SK-N-SH (cell line): Measurements from ENCODE around the gene TMOD4. TPM values are rescaled to one million over a fixed set of nuclear protein-coding genes. Genes with fewer than 3 reads are reported as not detected.

Experiments used
- CTCF ChIA-PET: fragments of 300-600, 350-600 bp; formaldehyde crosslinking; extraction: SDS; loops from one replicate; lab custom pipeline; 2021; lab: Yijun Ruan, JAX
- POLR2A ChIA-PET: fragments of 350-600 bp; sonication (Branson Sonifier 250); formaldehyde crosslinking; extraction: SDS; loops from one replicate; lab custom pipeline; 2020; ENCODE audit warnings: antibody characterized with exemption, inconsistent platforms; lab: Yijun Ruan, JAX
- DNase-seq: peaks from one replicate; pipeline ENCODE4 v3.0.0; 2012
- H2AFZ ChIP-seq: fragments of 200-600 bp; sonication (generic); 2 replicates; pipeline ENCODE4 v1.8.1; 2016; ENCODE audit warnings: antibody characterized with exemption, mild to moderate bottlenecking, low read depth
- H3F3A ChIP-seq: fragments of 200-600 bp; sonication (generic); replicated peaks from 2 replicates; pipeline ENCODE3; 2016; ENCODE audit warnings: antibody characterized with exemption, mild to moderate bottlenecking; ENCODE audit not compliant: insufficient read depth
- H3K27ac ChIP-seq, 2 experiments: fragments of 200-500 bp in 1 of 2; fragments of 200-600 bp in 1 of 2; sonication (Bioruptor generic) in 1 of 2; sonication (generic), shearing (Covaris generic) in 1 of 2; 2 replicates each; pipeline versions ENCODE4 v1.5.1 to v1.6.1; 2014 to 2016; ENCODE audit warnings: low read depth in 2 of 2, inconsistent platforms in 1 of 2, low read length in 1 of 2, mild to moderate bottlenecking in 1 of 2, mixed read lengths in 1 of 2
- H3K27me3 ChIP-seq: fragments of 200-600 bp; sonication (generic), shearing (Covaris generic); 2 replicates; pipeline ENCODE4 v1.6.1; 2016; ENCODE audit warnings: mixed run types; ENCODE audit not compliant: insufficient read depth
- H3K36me3 ChIP-seq, 2 experiments: fragments of 200-500 bp in 1 of 2; fragments of 200-600 bp in 1 of 2; sonication (Bioruptor generic) in 1 of 2; sonication (generic) in 1 of 2; replicated peaks in 1 of 2; 2 replicates each; pipeline versions ENCODE3 to v1.5.1; 2014 to 2016; ENCODE audit warnings: low read length in 1 of 2, mild to moderate bottlenecking in 1 of 2; ENCODE audit not compliant: insufficient read depth in 2 of 2, control insufficient read depth in 1 of 2
- H3K4me1 ChIP-seq, 2 experiments: fragments of 200-500 bp in 1 of 2; fragments of 200-600 bp in 1 of 2; sonication (Bioruptor generic) in 1 of 2; sonication (generic), shearing (Covaris generic) in 1 of 2; 2 replicates each; pipeline versions ENCODE4 v1.5.1 to v1.6.1; 2014 to 2016; ENCODE audit warnings: low read depth in 1 of 2, low read length in 1 of 2, mixed run types in 1 of 2; ENCODE audit not compliant: insufficient read depth in 2 of 2, control insufficient read depth in 1 of 2
- H3K4me2 ChIP-seq: fragments of 200-600 bp; sonication (generic), shearing (Covaris generic); 2 replicates; pipeline ENCODE4 v1.6.1; 2017; ENCODE audit warnings: mixed run types
- H3K4me3 ChIP-seq, 2 experiments: fragments of 200-500 bp in 1 of 2; fragments of 200-600 bp in 1 of 2; sonication (Bioruptor generic) in 1 of 2; sonication (generic), shearing (Covaris generic) in 1 of 2; 2 replicates each; pipeline versions ENCODE4 v1.5.1 to v1.8.1; 2014 to 2016; ENCODE audit warnings: low read depth in 2 of 2, inconsistent platforms in 1 of 2, low read length in 1 of 2, mild to moderate bottlenecking in 1 of 2, mixed read lengths in 1 of 2, moderate library complexity in 1 of 2
- H3K79me2 ChIP-seq: fragments of 200-600 bp; sonication (generic); 2 replicates; pipeline ENCODE4 v1.8.1; 2017; ENCODE audit warnings: mild to moderate bottlenecking; ENCODE audit not compliant: insufficient read depth
- H3K9ac ChIP-seq: fragments of 200-600 bp; sonication (generic); 2 replicates; pipeline ENCODE4 v1.6.1; 2017; ENCODE audit warnings: mixed run types
- H3K9me2 ChIP-seq: fragments of 200-600 bp; sonication (generic); 2 replicates; pipeline ENCODE4 v1.6.1; 2017; ENCODE audit warnings: mixed run types
- H3K9me3 ChIP-seq: fragments of 200-600 bp; sonication (generic); 2 replicates; pipeline ENCODE4 v1.6.1; 2017; ENCODE audit warnings: mixed run types, mild to moderate bottlenecking, moderate library complexity
- H4K20me1 ChIP-seq: fragments of 200-600 bp; sonication (generic); 2 replicates; pipeline ENCODE4 v1.6.1; 2017; ENCODE audit warnings: mild to moderate bottlenecking, mixed run types; ENCODE audit not compliant: insufficient read depth
- CHD2 ChIP-seq: fragments of 150-350 bp; IDR thresholded peaks from 2 replicates; pipeline ENCODE4 v1.6.1; 2018; ENCODE audit warnings: low read length; ENCODE audit not compliant: partially characterized antibody
- FOXJ3 ChIP-seq: sonication (generic); formaldehyde crosslinking; IDR thresholded peaks from 2 replicates; pipeline ENCODE4 v1.5.1; 2020; ENCODE audit warnings: mild to moderate bottlenecking, missing genetic modification reagents
- MXI1 ChIP-seq: IDR thresholded peaks from 2 replicates; pipeline ENCODE4 v1.6.1; 2012; ENCODE audit warnings: mild to moderate bottlenecking, low read depth, low read length, improper control_type of control experiment
- RCOR1 ChIP-seq: fragments of 150-350 bp; IDR thresholded peaks from 2 replicates; pipeline ENCODE4 v1.6.1; 2017; ENCODE audit warnings: antibody characterized with exemption, low read length
- RFX5 ChIP-seq: IDR thresholded peaks from 2 replicates; pipeline ENCODE4 v1.6.1; 2012; ENCODE audit warnings: mild to moderate bottlenecking, improper control_type of control experiment, low read length
- TCF12 ChIP-seq: IDR thresholded peaks from 2 replicates; pipeline ENCODE4 v1.4.0; 2012
- WGBS: methylation state at CpG from one replicate; pipeline ENCODE4 v1.1.6; 2017; ENCODE audit warnings: low lambda C conversion rate; 5-methylcytosine and 5-hydroxymethylcytosine counted together
- polyA plus RNA-seq, 3 experiments: library from polyadenylated mRNA; depleted of rRNA; stranded (reverse); fragments of >200 nt; gene quantifications; 2 replicates each; pipeline ENCODE4 v1.2.3, GENCODE V29; 2012
- TF ChIP-seq, protein P1 (sequence below): IDR thresholded peaks from 2 replicates; pipeline ENCODE4 v1.4.0; 2012; ENCODE audit warnings: low read depth, borderline replicate concordance
- TF ChIP-seq, protein P2 (sequence below): IDR thresholded peaks from 2 replicates; pipeline ENCODE4 v1.6.1; 2012; ENCODE audit warnings: mild to moderate bottlenecking, low read depth, low read length, moderate library complexity
- TF ChIP-seq, protein P3 (sequence below): fragments of 150-350 bp; IDR thresholded peaks from 2 replicates; pipeline ENCODE4 v1.6.1; 2017; ENCODE audit warnings: antibody characterized with exemption, low read length, low read depth, borderline replicate concordance
- TF ChIP-seq, protein P4 (sequence below): fragments of 200-600 bp; sonication (generic); IDR thresholded peaks from 2 replicates; pipeline ENCODE4 v1.6.1; 2017; ENCODE audit warnings: antibody characterized with exemption, mild to moderate bottlenecking, moderate library complexity

TMOD4 gene
- polyA plus RNA-seq, 1 of the 3 experiments (the other 2 are of a cell fraction), result 0.59 TPM

DNA sequence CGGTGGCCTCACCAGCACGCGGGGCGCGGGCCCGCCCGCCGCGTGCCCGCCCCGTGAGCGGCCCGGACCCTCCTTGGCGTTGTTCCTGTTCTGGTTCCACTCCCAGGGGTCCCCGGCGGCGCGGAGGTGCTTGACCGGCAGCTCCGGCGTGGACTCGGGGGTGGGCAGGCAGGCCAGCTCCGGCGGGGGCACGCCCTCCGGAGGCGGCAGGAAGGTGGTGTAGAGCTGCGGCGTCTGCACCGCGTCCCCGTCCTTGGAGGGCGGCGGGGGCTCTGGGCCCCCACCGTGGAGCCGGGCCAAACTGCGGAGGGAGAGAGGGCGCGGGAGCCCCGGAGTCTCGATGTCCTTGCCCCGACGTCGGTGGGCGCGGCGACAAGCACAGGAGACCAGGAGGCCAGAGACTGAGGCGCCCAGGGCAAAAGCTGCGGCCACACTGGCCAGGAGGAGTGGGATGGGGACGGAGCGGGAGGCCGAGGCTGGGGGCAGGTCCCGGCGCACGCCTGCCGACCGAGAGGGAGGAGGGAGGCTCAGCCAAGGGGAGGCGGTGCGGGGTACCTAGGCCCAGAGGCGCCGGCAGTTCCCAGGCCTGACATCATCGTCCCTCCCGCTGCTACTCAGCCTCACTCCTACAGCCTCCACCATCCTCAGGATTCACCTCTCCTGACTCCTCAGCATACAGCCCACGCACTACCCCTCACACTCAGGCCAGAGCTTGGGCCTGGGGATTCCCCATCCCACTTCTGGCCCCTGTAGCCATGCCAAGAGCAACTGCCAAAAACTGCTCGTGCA lies 42.6 kb downstream of the TMOD4 start:
- H3K36me3 ChIP-seq, result no peaks in the 10 kb centered on the region

DNA sequence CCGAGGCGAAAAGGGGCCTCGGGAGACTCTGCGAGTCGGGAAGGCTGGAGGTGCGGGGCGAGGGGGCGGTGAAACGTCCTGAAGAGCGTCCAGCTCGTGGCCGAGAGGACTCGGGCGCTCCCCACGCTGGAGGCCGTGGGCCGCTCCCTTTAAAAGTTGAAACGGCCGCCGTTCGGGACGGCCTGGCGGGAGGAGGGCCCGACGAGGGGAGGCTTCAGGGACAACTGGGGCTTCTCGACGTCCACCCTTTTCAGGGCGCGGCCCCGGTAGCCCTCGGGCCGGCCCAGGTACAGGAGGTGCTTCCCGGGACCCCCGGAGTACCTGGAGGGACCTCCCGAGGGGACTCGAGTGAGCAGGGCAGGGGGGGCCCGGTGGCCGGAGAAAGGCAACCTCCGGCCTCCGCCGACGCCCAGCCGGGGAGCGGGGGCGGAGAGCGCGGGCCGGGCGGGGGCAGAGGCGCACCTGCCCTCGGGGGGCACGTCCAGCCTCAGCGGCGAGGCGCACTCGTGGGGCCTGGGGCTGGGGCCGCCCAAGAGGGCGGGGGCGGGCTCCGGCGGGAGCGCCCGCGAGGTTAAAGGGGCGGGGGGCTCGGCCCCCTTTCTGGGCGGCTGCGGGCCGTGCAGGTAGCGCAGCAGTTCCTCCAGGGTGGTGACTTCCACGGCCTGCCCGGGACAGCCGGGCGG lies 43.3 kb downstream of the TMOD4 start:
- Histone ChIP-seq H3K27me3 (no peaks in the 10 kb centered on the region), H2AFZ (no peak overlapping the region), H3K4me3 (no peak overlapping the region), H3K9me2 (no peaks in the 10 kb centered on the region), H3K27ac (no peak overlapping the region), H3K9me3 (no peaks in the 10 kb centered on the region), H3K4me1 (no peaks in the 10 kb centered on the region), H3K79me2 (no peaks in the 10 kb centered on the region), H3K4me2 (no peak overlapping the region), H3F3A (peaks cover 13% of the 10 kb centered on the region), H4K20me1 (no peaks in the 10 kb centered on the region), H3K36me3 (no peaks in the 10 kb centered on the region), H3K9ac (no peak overlapping the region)
- DNase-seq, result peak; percentile 37
- CTCF ChIA-PET, result no interaction called here
- POLR2A ChIA-PET, result no interaction called here
- TF ChIP-seq, protein P1, sequence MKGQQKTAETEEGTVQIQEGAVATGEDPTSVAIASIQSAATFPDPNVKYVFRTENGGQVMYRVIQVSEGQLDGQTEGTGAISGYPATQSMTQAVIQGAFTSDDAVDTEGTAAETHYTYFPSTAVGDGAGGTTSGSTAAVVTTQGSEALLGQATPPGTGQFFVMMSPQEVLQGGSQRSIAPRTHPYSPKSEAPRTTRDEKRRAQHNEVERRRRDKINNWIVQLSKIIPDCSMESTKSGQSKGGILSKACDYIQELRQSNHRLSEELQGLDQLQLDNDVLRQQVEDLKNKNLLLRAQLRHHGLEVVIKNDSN, result no peak
- TF ChIP-seq, protein P2, sequence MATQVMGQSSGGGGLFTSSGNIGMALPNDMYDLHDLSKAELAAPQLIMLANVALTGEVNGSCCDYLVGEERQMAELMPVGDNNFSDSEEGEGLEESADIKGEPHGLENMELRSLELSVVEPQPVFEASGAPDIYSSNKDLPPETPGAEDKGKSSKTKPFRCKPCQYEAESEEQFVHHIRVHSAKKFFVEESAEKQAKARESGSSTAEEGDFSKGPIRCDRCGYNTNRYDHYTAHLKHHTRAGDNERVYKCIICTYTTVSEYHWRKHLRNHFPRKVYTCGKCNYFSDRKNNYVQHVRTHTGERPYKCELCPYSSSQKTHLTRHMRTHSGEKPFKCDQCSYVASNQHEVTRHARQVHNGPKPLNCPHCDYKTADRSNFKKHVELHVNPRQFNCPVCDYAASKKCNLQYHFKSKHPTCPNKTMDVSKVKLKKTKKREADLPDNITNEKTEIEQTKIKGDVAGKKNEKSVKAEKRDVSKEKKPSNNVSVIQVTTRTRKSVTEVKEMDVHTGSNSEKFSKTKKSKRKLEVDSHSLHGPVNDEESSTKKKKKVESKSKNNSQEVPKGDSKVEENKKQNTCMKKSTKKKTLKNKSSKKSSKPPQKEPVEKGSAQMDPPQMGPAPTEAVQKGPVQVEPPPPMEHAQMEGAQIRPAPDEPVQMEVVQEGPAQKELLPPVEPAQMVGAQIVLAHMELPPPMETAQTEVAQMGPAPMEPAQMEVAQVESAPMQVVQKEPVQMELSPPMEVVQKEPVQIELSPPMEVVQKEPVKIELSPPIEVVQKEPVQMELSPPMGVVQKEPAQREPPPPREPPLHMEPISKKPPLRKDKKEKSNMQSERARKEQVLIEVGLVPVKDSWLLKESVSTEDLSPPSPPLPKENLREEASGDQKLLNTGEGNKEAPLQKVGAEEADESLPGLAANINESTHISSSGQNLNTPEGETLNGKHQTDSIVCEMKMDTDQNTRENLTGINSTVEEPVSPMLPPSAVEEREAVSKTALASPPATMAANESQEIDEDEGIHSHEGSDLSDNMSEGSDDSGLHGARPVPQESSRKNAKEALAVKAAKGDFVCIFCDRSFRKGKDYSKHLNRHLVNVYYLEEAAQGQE, result no peak
- TF ChIP-seq MXI1, result no peak
- TF ChIP-seq RCOR1, result no peak
- no peak for TF ChIP-seq RFX5
- 96% methylated on average over 34 of the region's 74 CpGs for WGBS

More for the DNA sequence above, 42.6 kb downstream of the TMOD4 start:
- Histone ChIP-seq H3K4me2 (no peak overlapping the region), H3K9ac (no peak overlapping the region), H3K4me3 (no peak overlapping the region), H3K9me3 (no peaks in the 10 kb centered on the region), H3F3A (peaks cover 13% of the 10 kb centered on the region), H3K27ac (no peak overlapping the region), H3K9me2 (no peaks in the 10 kb centered on the region), H3K4me1 (no peaks in the 10 kb centered on the region), H3K79me2 (no peaks in the 10 kb centered on the region), H2AFZ (no peak overlapping the region), H3K27me3 (no peaks in the 10 kb centered on the region), H4K20me1 (no peaks in the 10 kb centered on the region)
- CTCF ChIA-PET, result no interaction called here
- no peak for TF ChIP-seq CHD2
- no peak for TF ChIP-seq TCF12
- TF ChIP-seq, protein P3, sequence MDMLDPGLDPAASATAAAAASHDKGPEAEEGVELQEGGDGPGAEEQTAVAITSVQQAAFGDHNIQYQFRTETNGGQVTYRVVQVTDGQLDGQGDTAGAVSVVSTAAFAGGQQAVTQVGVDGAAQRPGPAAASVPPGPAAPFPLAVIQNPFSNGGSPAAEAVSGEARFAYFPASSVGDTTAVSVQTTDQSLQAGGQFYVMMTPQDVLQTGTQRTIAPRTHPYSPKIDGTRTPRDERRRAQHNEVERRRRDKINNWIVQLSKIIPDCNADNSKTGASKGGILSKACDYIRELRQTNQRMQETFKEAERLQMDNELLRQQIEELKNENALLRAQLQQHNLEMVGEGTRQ, result no peak
- TF ChIP-seq FOXJ3, result no peak
- TF ChIP-seq, protein P4, sequence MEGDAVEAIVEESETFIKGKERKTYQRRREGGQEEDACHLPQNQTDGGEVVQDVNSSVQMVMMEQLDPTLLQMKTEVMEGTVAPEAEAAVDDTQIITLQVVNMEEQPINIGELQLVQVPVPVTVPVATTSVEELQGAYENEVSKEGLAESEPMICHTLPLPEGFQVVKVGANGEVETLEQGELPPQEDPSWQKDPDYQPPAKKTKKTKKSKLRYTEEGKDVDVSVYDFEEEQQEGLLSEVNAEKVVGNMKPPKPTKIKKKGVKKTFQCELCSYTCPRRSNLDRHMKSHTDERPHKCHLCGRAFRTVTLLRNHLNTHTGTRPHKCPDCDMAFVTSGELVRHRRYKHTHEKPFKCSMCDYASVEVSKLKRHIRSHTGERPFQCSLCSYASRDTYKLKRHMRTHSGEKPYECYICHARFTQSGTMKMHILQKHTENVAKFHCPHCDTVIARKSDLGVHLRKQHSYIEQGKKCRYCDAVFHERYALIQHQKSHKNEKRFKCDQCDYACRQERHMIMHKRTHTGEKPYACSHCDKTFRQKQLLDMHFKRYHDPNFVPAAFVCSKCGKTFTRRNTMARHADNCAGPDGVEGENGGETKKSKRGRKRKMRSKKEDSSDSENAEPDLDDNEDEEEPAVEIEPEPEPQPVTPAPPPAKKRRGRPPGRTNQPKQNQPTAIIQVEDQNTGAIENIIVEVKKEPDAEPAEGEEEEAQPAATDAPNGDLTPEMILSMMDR, result no peak
- TF ChIP-seq, protein P1, result no peak
- DNase-seq, result peak; percentile 18
- POLR2A ChIA-PET, result no interaction called here
- 94% methylated on average over 31 of the region's 65 CpGs for WGBS
